Measurements from ENCODE around the gene PGD. TPM values are rescaled to one million over a fixed set of nuclear protein-coding genes. Genes with fewer than 3 reads are reported as not detected.
"Not testable (repeated sequence)": the region's sequence is repeated elsewhere in the genome, so short reads cannot be mapped to it uniquely, and the experiment has no call there.

The PGD gene
- total RNA-seq, 1 experiment from 2014 or later: 291 TPM

GRCh38 chr1:10426535-10426848, 27.6 kb downstream of the PGD start:
- H3K4me1 ChIP-seq (ENCODE audit: insufficient read depth, low read length); H3K79me2 ChIP-seq (ENCODE audit: insufficient read depth, low read length); H2AFZ ChIP-seq (ENCODE audit: low read length); H3K9me3 Mint-ChIP-seq; H3K18ac ChIP-seq (ENCODE audit: insufficient read length, low read depth, low read length); H4K8ac ChIP-seq (replicated peaks; ENCODE audit: insufficient read length, low read depth, low read length); H3T11ph ChIP-seq (ENCODE audit: low read length); H3K14ac ChIP-seq (ENCODE audit: insufficient read depth, low read length); H3K27me3 ChIP-seq (ENCODE audit: insufficient read depth, low read length); H2BK20ac ChIP-seq (ENCODE audit: low read depth, low read length, poor library complexity, severe bottlenecking); H3K4ac ChIP-seq (ENCODE audit: low read depth, low read length); H4K91ac ChIP-seq (ENCODE audit: insufficient read length, low read depth, low read length); H3K27ac Mint-ChIP-seq; H2BK15ac ChIP-seq (ENCODE audit: low read depth, low read length); DNase-seq; H2BK5ac ChIP-seq (ENCODE audit: insufficient read length, low read length); H3K27ac ChIP-seq (ENCODE audit: insufficient read length, low read depth, low read length); H3K79me1 ChIP-seq (ENCODE audit: insufficient read depth, low read depth, low read length, poor library complexity, severe bottlenecking); H2AK5ac ChIP-seq (ENCODE audit: insufficient read length, low read length); H3K9me3 ChIP-seq (ENCODE audit: control insufficient read depth, low read depth, low read length); H4K5ac ChIP-seq (ENCODE audit: insufficient read length, low read depth, low read length); H3K27me3 Mint-ChIP-seq (ENCODE audit: low read depth); H3K23ac ChIP-seq (ENCODE audit: insufficient read length, low read depth, low read length); H2BK12ac ChIP-seq (ENCODE audit: insufficient read length, low read depth, low read length); H4K20me1 ChIP-seq (ENCODE audit: control insufficient read depth, insufficient read depth, insufficient read length); H3K4me2 ChIP-seq (ENCODE audit: insufficient read depth, insufficient read length, low read length); H3K56ac ChIP-seq (ENCODE audit: insufficient read length, low read depth, low read length); H3K9ac ChIP-seq (ENCODE audit: extremely low read depth, insufficient read length, low read length); H3K4me3 Mint-ChIP-seq; H2BK120ac ChIP-seq (ENCODE audit: low read depth, low read length, poor library complexity, severe bottlenecking); H3K23me2 ChIP-seq (ENCODE audit: insufficient read length, low read depth, low read length, poor library complexity, severe bottlenecking): not testable (repeated sequence)
- H3K36me3 Mint-ChIP-seq (ENCODE audit: insufficient read depth in 1 of 3, low read depth in 3 of 3): peaks cover under 1 to 18% (median 1%) of the 10 kb centered on the region in 3 experiments; a peak in 4 of 7 replicates
- WGBS (ENCODE audit: extremely low coverage, insufficient read length, low lambda C conversion rate): no CpG with 5 or more reads among the region's 21 CpGs
- H3K4me1 Mint-ChIP-seq: peaks cover 16 to 20% of the 10 kb centered on the region in 2 experiments
